ENCODE data around the gene AMOTL1.
"Not testable (repeated sequence)": the region's sequence is repeated elsewhere in the genome, so short reads cannot be mapped to it uniquely, and the experiment has no call there.

AMOTL1 gene

GRCh38 chr11:94884376-94884775 lies 116.2 kb downstream of the AMOTL1 start:
- DNase-seq: peak; percentile 22

GRCh38 chr11:94885133-94885532 lies 117.0 kb downstream of the AMOTL1 start:
- peak; percentile 96 for DNase-seq

GRCh38 chr11:94885581-94885980 lies 117.4 kb downstream of the AMOTL1 start:
- DNase-seq: peak; percentile 72

GRCh38 chr11:94888204-94888603 lies 120.0 kb downstream of the AMOTL1 start:
- no peak for DNase-seq

- DNase-seq: peak; percentile 12
Observed at GRCh38 chr11:94895451-94895850, 127.3 kb downstream of the AMOTL1 start.

- peak; percentile 42 for DNase-seq
Observed at GRCh38 chr11:94895971-94896370, 127.8 kb downstream of the AMOTL1 start.

GRCh38 chr11:94897330-94897768 lies 129.2 kb downstream of the AMOTL1 start:
- peak; percentile 77 for DNase-seq

- no peak for DNase-seq
Observed at GRCh38 chr11:94907226-94907625, 139.1 kb downstream of the AMOTL1 start.

GRCh38 chr11:94909371-94909820 lies 141.2 kb downstream of the AMOTL1 start:
- no peak for DNase-seq

- no peak for DNase-seq
Observed at GRCh38 chr11:94910270-94910669, 142.1 kb downstream of the AMOTL1 start.

GRCh38 chr11:94910779-94911178 lies 142.6 kb downstream of the AMOTL1 start:
- DNase-seq: no peak

- no peak for DNase-seq
Observed at GRCh38 chr11:94912806-94913205, 144.7 kb downstream of the AMOTL1 start.

GRCh38 chr11:94913718-94914394 lies 145.7 kb downstream of the AMOTL1 start:
- not testable (repeated sequence) for DNase-seq

- no peak for DNase-seq
Observed at GRCh38 chr11:94920311-94920710, 152.2 kb downstream of the AMOTL1 start.

GRCh38 chr11:94922321-94923003 lies 154.3 kb downstream of the AMOTL1 start:
- DNase-seq: no peak

- DNase-seq: no peak
Observed at GRCh38 chr11:94923004-94923334, 154.8 kb downstream of the AMOTL1 start.

- no peak for DNase-seq
Observed at GRCh38 chr11:94924171-94924572, 156.0 kb downstream of the AMOTL1 start.

GRCh38 chr11:94924612-94925011 lies 156.5 kb downstream of the AMOTL1 start:
- DNase-seq: no peak

GRCh38 chr11:94925422-94926270 lies 157.5 kb downstream of the AMOTL1 start:
- no peak for DNase-seq

GRCh38 chr11:94926271-94926625 lies 158.1 kb downstream of the AMOTL1 start:
- no peak for DNase-seq
